OCI-LY7 (cell line): Measurements from ENCODE around the gene CCDC9B. TPM values are rescaled to one million over a fixed set of nuclear protein-coding genes. Genes with fewer than 3 reads are reported as not detected.

Experiments
- BruUV-seq: library from RNA; stranded (reverse); fragments of 400-500 nt; replicated peaks from 2 replicates; lab custom pipeline; 2021; lab: Mats Ljungman, UMichigan
- CTCF ChIA-PET: fragments of 300-600 bp; sonication (Branson Sonifier 250); formaldehyde crosslinking; loops from one replicate; lab custom pipeline; 2022; ENCODE audit warnings: antibody characterized with exemption; ENCODE audit not compliant: unreplicated experiment; lab: Charles Lee
- POLR2A ChIA-PET: fragments of 300-600 bp; sonication (Branson Sonifier 250); formaldehyde crosslinking; loops from one replicate; lab custom pipeline; 2022; ENCODE audit warnings: antibody characterized with exemption; lab: Charles Lee
- DNase-seq: peaks from one replicate; pipeline ENCODE4 v3.0.0-alpha.2; 2015; ENCODE audit warnings: low spot score
- H2AFZ ChIP-seq: fragments of 200-600 bp; sonication (generic), shearing (Covaris generic); 2 replicates; pipeline ENCODE4 v1.6.1; 2014; ENCODE audit warnings: mild to moderate bottlenecking, antibody characterized with exemption, low read length, moderate library complexity
- H3K27ac ChIP-seq: fragments of 200-600 bp; sonication (generic); 2 replicates; pipeline ENCODE4 v1.5.1; 2014; ENCODE audit warnings: mixed run types, low read depth, mild to moderate bottlenecking, moderate library complexity, low read length, inconsistent platforms; ENCODE audit not compliant: poor library complexity, severe bottlenecking
- H3K36me3 ChIP-seq: fragments of 200-600 bp; sonication (generic); 2 replicates; pipeline ENCODE4 v1.6.1; 2014; ENCODE audit warnings: mild to moderate bottlenecking, antibody characterized with exemption, low read length, moderate library complexity, mixed read lengths; ENCODE audit not compliant: insufficient read depth
- H3K4me1 ChIP-seq: fragments of 200-600 bp; sonication (generic); 2 replicates; pipeline ENCODE4 v1.5.1; 2014; ENCODE audit warnings: mild to moderate bottlenecking, low read length; ENCODE audit not compliant: insufficient read depth, poor library complexity, severe bottlenecking
- H3K4me2 ChIP-seq: fragments of 200-600 bp; sonication (generic); 2 replicates; pipeline ENCODE4 v1.6.1; 2014; ENCODE audit warnings: mild to moderate bottlenecking, low read length
- H3K4me3 ChIP-seq: fragments of 200-600 bp; sonication (generic); 2 replicates; pipeline ENCODE4 v1.5.1; 2014; ENCODE audit warnings: mild to moderate bottlenecking, low read depth, low read length; ENCODE audit not compliant: poor library complexity, severe bottlenecking
- H3K79me2 ChIP-seq: fragments of 200-600 bp; sonication (generic); 2 replicates; pipeline ENCODE4 v1.6.1; 2016; ENCODE audit warnings: low read depth, mild to moderate bottlenecking, low read length, moderate library complexity, mixed read lengths; ENCODE audit not compliant: insufficient read depth
- H3K9me2 ChIP-seq: fragments of 200-600 bp; sonication (generic); 2 replicates; pipeline ENCODE4 v1.6.1; 2016; ENCODE audit warnings: mild to moderate bottlenecking, low read length, mixed read lengths; ENCODE audit not compliant: insufficient read depth
- H3K9me3 ChIP-seq: fragments of 200-600 bp; sonication (generic); 2 replicates; pipeline ENCODE4 v1.6.1; 2014; ENCODE audit warnings: mild to moderate bottlenecking, mixed run types, low read length, mixed read lengths
- H4K20me1 ChIP-seq: fragments of 200-600 bp; sonication (generic); 2 replicates; pipeline ENCODE4 v1.6.1; 2014; ENCODE audit warnings: mild to moderate bottlenecking, antibody characterized with exemption, low read length, moderate library complexity, mixed read lengths; ENCODE audit not compliant: insufficient read depth
- EZH2phosphoT487 ChIP-seq: fragments of 200-600 bp; sonication (generic); IDR thresholded peaks from 2 replicates; pipeline ENCODE4 v1.6.1; 2018; ENCODE audit warnings: low read depth, borderline replicate concordance, mild to moderate bottlenecking, mixed run types, antibody characterized with exemption, low read length, moderate library complexity, mixed read lengths
- intact Hi-C: fragments of 100-400 bp; cut with micrococcal nuclease; formaldehyde crosslinking; loops from one replicate; pipeline ENCODE4 v1.10.0; 2022; ENCODE audit not compliant: unreplicated experiment
- total RNA-seq, 2 experiments: library from RNA; depleted of rRNA in 1 of 2; stranded (reverse); fragments of >200 nt in 1 of 2; shearing (Covaris generic) in 1 of 2; gene quantifications; 2 replicates each; pipeline ENCODE4 v1.2.3, GENCODE V29; 2014 to 2022
- TF ChIP-seq, protein P1 (sequence below): fragments of 200-600 bp; sonication (generic); conservative IDR thresholded peaks from 2 replicates; pipeline ENCODE4 v1.5.1; 2014; ENCODE audit warnings: mild to moderate bottlenecking, antibody characterized with exemption, low read length, moderate library complexity, mixed read lengths

CCDC9B gene
- total RNA-seq, 2 experiments from 2014 or later = 1.4 TPM; not detected in 1

GRCh38 chr15:40355976-40356585, 15.3 kb upstream of the CCDC9B start:
- CTCF ChIA-PET = no interaction called here
- no peaks in the 10 kb centered on the region for H3K36me3 ChIP-seq

DNA sequence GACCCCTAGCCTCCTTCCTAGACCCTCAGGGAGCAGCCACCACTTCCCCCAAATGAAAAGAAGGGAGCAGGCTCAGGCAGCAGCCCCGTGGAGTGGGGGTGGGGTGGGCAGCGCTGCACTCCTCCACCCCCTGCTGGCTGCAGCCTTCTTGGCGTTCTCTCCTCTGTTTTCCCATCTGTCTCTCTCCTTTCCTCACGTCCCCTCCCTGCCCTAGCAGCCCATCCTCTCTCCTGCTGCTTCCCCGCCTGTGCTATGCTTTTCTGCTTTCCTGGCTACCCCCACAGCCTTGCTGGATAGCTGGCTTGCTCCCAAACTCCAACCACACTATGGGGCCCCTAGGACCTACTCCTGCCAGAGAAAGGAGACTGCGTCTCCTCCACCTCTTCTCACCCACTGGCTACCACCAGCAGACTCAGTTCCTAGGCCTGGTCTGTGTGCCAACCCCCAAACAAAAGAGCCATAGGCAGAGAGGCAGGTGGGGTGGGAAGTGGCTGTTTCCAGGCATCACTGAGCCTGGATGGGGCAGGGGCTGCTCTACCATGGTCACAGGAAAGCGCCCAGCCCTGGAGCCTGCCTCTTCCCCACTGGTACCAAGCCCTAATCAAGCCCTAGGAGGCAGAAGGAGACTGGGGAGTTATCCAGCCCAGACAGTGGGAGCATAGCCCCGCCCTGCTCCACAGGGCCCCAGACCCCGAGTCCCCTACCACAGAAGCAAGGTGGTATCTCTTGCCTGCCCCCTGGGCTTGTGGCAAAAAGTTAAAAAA, 13.9 kb upstream of the CCDC9B start:
- H2AFZ ChIP-seq = no peak overlapping the region

More at GRCh38 chr15:40355976-40356585, 15.3 kb upstream of the CCDC9B start:
- Histone ChIP-seq H3K27ac (no peak overlapping the region), H3K4me2 (no peak overlapping the region), H4K20me1 (no peaks in the 10 kb centered on the region), H3K9me2 (no peaks in the 10 kb centered on the region), H3K4me3 (no peak overlapping the region), H2AFZ (no peak overlapping the region), H3K9me3 (no peaks in the 10 kb centered on the region), H3K79me2 (no peaks in the 10 kb centered on the region), H3K4me1 (peaks cover 11% of the 10 kb centered on the region)
- POLR2A ChIA-PET = no interaction called here
- no peak for DNase-seq
- intact Hi-C loops = no loop called here
- BruUV-seq = no TSS peak
- TF ChIP-seq, protein P1, sequence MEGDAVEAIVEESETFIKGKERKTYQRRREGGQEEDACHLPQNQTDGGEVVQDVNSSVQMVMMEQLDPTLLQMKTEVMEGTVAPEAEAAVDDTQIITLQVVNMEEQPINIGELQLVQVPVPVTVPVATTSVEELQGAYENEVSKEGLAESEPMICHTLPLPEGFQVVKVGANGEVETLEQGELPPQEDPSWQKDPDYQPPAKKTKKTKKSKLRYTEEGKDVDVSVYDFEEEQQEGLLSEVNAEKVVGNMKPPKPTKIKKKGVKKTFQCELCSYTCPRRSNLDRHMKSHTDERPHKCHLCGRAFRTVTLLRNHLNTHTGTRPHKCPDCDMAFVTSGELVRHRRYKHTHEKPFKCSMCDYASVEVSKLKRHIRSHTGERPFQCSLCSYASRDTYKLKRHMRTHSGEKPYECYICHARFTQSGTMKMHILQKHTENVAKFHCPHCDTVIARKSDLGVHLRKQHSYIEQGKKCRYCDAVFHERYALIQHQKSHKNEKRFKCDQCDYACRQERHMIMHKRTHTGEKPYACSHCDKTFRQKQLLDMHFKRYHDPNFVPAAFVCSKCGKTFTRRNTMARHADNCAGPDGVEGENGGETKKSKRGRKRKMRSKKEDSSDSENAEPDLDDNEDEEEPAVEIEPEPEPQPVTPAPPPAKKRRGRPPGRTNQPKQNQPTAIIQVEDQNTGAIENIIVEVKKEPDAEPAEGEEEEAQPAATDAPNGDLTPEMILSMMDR = no peak
- no peak for TF ChIP-seq EZH2phosphoT487

More for the DNA sequence above, 13.9 kb upstream of the CCDC9B start:
- Histone ChIP-seq H3K4me3 (no peak overlapping the region), H3K4me2 (no peak overlapping the region), H4K20me1 (no peaks in the 10 kb centered on the region), H3K9me2 (no peaks in the 10 kb centered on the region), H3K79me2 (no peaks in the 10 kb centered on the region), H3K4me1 (peaks cover 11% of the 10 kb centered on the region), H3K9me3 (no peaks in the 10 kb centered on the region), H3K36me3 (no peaks in the 10 kb centered on the region), H3K27ac (no peak overlapping the region)
- intact Hi-C loops = no loop called here
- ChIA-PET POLR2A (interaction anchor here (0.5 to 0.9 kb wide), 2 partner anchors 20 to 50 kb away, joined by 3 read pairs; no protein-coding TSS in a partner anchor), CTCF (interaction anchor here (1.0 kb wide), 1 partner anchor 15 kb away, joined by 3 read pairs; no protein-coding TSS in a partner anchor)
- DNase-seq = peak; percentile 31
- TF ChIP-seq EZH2phosphoT487 = no peak
- TF ChIP-seq, protein P1 = peak; percentile 60
- no TSS peak for BruUV-seq
